A549 (cell line): ENCODE measurements around the gene ANKFY1.

Source experiments
- HDAC2 ChIP-seq: fragments of 200-600 bp; sonication (generic); IDR thresholded peaks from 2 replicates; pipeline ENCODE4 v1.6.1; 2016
- NR3C1 ChIP-seq: fragments of >200 bp; sonication (Bioruptor Twin); formaldehyde crosslinking; IDR thresholded peaks from 3 replicates; pipeline ENCODE4 v1.6.1; 2017

GRCh38 chr17:4198995-4199394, 64.8 kb downstream of the ANKFY1 start:
- no peak for TF ChIP-seq NR3C1
- no peak for TF ChIP-seq HDAC2
